Keratinocyte (primary cell): ENCODE results near the gene TNS4. TPM values are rescaled to one million over a fixed set of nuclear protein-coding genes. Genes with fewer than 3 reads are reported as not detected.
A peak's percentile ranks its signal among the peaks of the same experiment; 100 is the strongest.

Experiments used
- DNase-seq: peaks from one replicate; pipeline ENCODE4 v3.0.0-alpha.2; 2011; ENCODE audit warnings: low read depth, missing footprints, low spot score
- FAIRE-seq: peaks from 2 replicates; lab custom pipeline; 2011; peaks lifted over from hg19 to GRCh38; lab: Jason Lieb, UNC
- H2AFZ ChIP-seq: 2 replicates; pipeline ENCODE4 v1.6.0; 2012; ENCODE audit warnings: low read length, control low read depth, inconsistent platforms; ENCODE audit not compliant: control insufficient read depth
- H3K27ac ChIP-seq: 2 replicates; pipeline ENCODE4 v1.5.1; 2011; ENCODE audit warnings: low read length; ENCODE audit not compliant: control insufficient read depth, insufficient read depth
- H3K27me3 ChIP-seq: 3 replicates; pipeline ENCODE4 v1.6.0; 2011; ENCODE audit warnings: low read length; ENCODE audit not compliant: control insufficient read depth, insufficient read depth; ENCODE audit errors: extremely low read depth
- H3K36me3 ChIP-seq, 2 experiments: 2 replicates in 1 of 2; 3 replicates in 1 of 2; pipeline ENCODE4 v1.5.1; 2011; ENCODE audit warnings: low read length in 2 of 2, mild to moderate bottlenecking in 1 of 2; ENCODE audit not compliant: control insufficient read depth in 2 of 2, insufficient read depth in 2 of 2; ENCODE audit errors: extremely low read depth in 1 of 2
- H3K4me1 ChIP-seq: 3 replicates; pipeline ENCODE4 v1.5.1; 2011; ENCODE audit warnings: low read length; ENCODE audit not compliant: control insufficient read depth, insufficient read depth; ENCODE audit errors: extremely low read depth
- H3K4me2 ChIP-seq: 3 replicates; pipeline ENCODE4 v1.6.0; 2011; ENCODE audit warnings: low read depth, low read length; ENCODE audit not compliant: control insufficient read depth, insufficient read depth; ENCODE audit errors: extremely low read depth
- H3K4me3 ChIP-seq, 3 experiments: fragments of 200-600 bp in 1 of 3; sonication (generic) in 1 of 3; 2 replicates in 2 of 3; 3 replicates in 1 of 3; pipeline ENCODE4 v1.5.1; 2011 to 2016; ENCODE audit warnings: low read length in 3 of 3, mild to moderate bottlenecking in 3 of 3, control low read depth in 2 of 3, inconsistent platforms in 1 of 3, low read depth in 1 of 3, mixed read lengths in 1 of 3, mixed run types in 1 of 3, moderate library complexity in 1 of 3; ENCODE audit not compliant: control insufficient read depth in 2 of 3, insufficient read depth in 2 of 3; ENCODE audit errors: extremely low read depth in 1 of 3
- H3K79me2 ChIP-seq: 2 replicates; pipeline ENCODE4 v1.6.0; 2012; ENCODE audit warnings: low read length; ENCODE audit not compliant: control insufficient read depth, insufficient read depth
- H3K9ac ChIP-seq: 3 replicates; pipeline ENCODE4 v1.6.0; 2011; ENCODE audit warnings: low read length; ENCODE audit not compliant: control insufficient read depth, insufficient read depth; ENCODE audit errors: extremely low read depth
- H3K9me1 ChIP-seq: 3 replicates; pipeline ENCODE4 v1.6.0; 2011; ENCODE audit warnings: low read length; ENCODE audit not compliant: control insufficient read depth, insufficient read depth; ENCODE audit errors: extremely low read depth
- H3K9me3 ChIP-seq: 2 replicates; pipeline ENCODE4 v1.5.1; 2012; ENCODE audit warnings: low read depth, low read length; ENCODE audit not compliant: control insufficient read depth
- H4K20me1 ChIP-seq: 3 replicates; pipeline ENCODE4 v1.6.0; 2011; ENCODE audit warnings: low read length; ENCODE audit not compliant: control insufficient read depth, insufficient read depth; ENCODE audit errors: extremely low read depth
- CTCF ChIP-seq, 3 experiments: IDR thresholded peaks in 1 of 3; conservative IDR thresholded peaks in 1 of 3; optimal IDR thresholded peaks in 1 of 3; 2 replicates in 2 of 3; 3 replicates in 1 of 3; pipeline versions ENCODE3 to v1.5.1; 2011; ENCODE audit warnings: low read length in 3 of 3, mild to moderate bottlenecking in 3 of 3, moderate library complexity in 2 of 3, control low read depth in 1 of 3, inconsistent platforms in 1 of 3; ENCODE audit not compliant: insufficient read depth in 2 of 3; ENCODE audit errors: extremely low read depth in 1 of 3
- EZH2 ChIP-seq: IDR thresholded peaks from one replicate; pipeline ENCODE4 v1.6.1; 2012; ENCODE audit warnings: inconsistent platforms, mild to moderate bottlenecking, low read length, moderate library complexity
- dilution Hi-C: fragments of 300-500 bp; cut with MboI; formaldehyde crosslinking; loops from one replicate; pipeline ENCODE4 v1.7.0; 2020; ENCODE audit warnings: low sequenced_read_pairs; ENCODE audit not compliant: extremely low pct_ligation_motif_present
- polyA plus RNA-seq, 5 experiments: library from polyadenylated mRNA; depleted of rRNA in 3 of 5; stranded (reverse) in 3 of 5; stranded (forward) in 1 of 5; unstranded in 1 of 5; fragments of >200 nt; gene quantifications; 1 replicate in 1 of 5; 2 replicates in 3 of 5; 3 replicates in 1 of 5; pipeline versions ENCODE4 v1.2.1 to v1.2.3, GENCODE V29; 2011 to 2012; ENCODE audit warnings: missing spikeins in 2 of 5, low read depth in 1 of 5, low replicate concordance in 1 of 5

The TNS4 gene
- polyA plus RNA-seq, 1 donor (not counting 4 experiments of a cell fraction or from before 2014, with no cell fraction given), result 160 TPM

- peak; percentile 20 for FAIRE-seq
- DNase-seq, result no peak
- no peaks in the 10 kb centered on the region for H3K9me1 ChIP-seq
- peaks cover 29% of the 10 kb centered on the region for H3K79me2 ChIP-seq
- H3K36me3 ChIP-seq, result peaks cover 9 to 31% of the 10 kb centered on the region in 2 experiments
- peaks cover 63% of the 10 kb centered on the region for H3K4me1 ChIP-seq
- H2AFZ ChIP-seq, result no peak overlapping the region
- no peaks in the 10 kb centered on the region for H3K27me3 ChIP-seq
- peak overlapping the region; percentile 63 for H3K4me2 ChIP-seq
- H3K4me3 ChIP-seq, result peak overlapping the region in 1 of 3 experiments; percentile 30
- H3K27ac ChIP-seq, result peak overlapping the region; percentile 99
- H3K9ac ChIP-seq, result peak overlapping the region; percentile 83
- dilution Hi-C loops, result no loop called here
- TF ChIP-seq CTCF (optimal IDR thresholded peaks at IDR 0.05 in 1 of 3, IDR thresholded peaks at IDR 0.05 in 1 of 3, conservative IDR thresholded peaks at IDR 0.05 in 1 of 3; ENCODE audit: extremely low read depth in 1 of 3, insufficient read depth in 2 of 3, low read length in 3 of 3) (no peak), EZH2 (no peak)
- no peaks in the 10 kb centered on the region for H4K20me1 ChIP-seq
- no peaks in the 10 kb centered on the region for H3K9me3 ChIP-seq
Measured at GRCh38 chr17:40522250-40522960, 21.0 kb upstream of the TNS4 start.

DNA sequence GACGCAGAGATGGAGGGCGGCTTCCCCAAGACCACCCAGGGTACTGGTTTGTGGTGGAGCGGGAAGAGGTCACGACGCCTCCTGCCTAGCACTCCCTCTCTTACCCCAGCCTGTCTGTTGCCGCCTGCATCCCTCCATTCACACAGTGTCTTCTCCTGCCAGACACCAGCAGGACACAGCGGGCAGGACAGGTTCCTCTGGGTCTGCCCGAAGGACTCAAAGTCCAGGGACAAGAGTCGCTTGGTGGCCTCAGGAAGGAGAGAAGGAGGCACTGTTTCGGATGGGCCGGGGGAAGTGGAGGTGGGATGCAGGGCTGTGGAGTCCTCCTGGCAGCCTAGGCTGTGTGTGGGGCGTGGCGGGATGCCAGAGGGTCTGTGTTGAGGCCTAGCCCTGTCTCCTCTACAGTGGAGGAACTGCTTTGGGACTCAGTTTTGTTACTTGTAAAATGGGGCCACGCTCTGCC lies 19.6 kb upstream of the TNS4 start:
- Histone ChIP-seq H3K9me3 (no peaks in the 10 kb centered on the region), H3K4me2 (peak overlapping the region; percentile 63), H2AFZ (no peak overlapping the region), H3K9ac (peak overlapping the region; percentile 83), H3K79me2 (peaks cover 33% of the 10 kb centered on the region), H3K27me3 (no peaks in the 10 kb centered on the region), H3K9me1 (no peaks in the 10 kb centered on the region), H3K4me1 (peaks cover 74% of the 10 kb centered on the region), H3K27ac (peak overlapping the region; percentile 99), H3K36me3 (peaks cover 6 to 29% of the 10 kb centered on the region in 2 experiments), H4K20me1 (no peaks in the 10 kb centered on the region), H3K4me3 (peak overlapping the region in 1 of 3 experiments; percentile 29)
- DNase-seq (no peak), FAIRE-seq (no peak)
- dilution Hi-C loops, result no loop called here
- TF ChIP-seq CTCF (optimal IDR thresholded peaks at IDR 0.05 in 1 of 3, IDR thresholded peaks at IDR 0.05 in 1 of 3, conservative IDR thresholded peaks at IDR 0.05 in 1 of 3; ENCODE audit: extremely low read depth in 1 of 3, insufficient read depth in 2 of 3, low read length in 3 of 3) (no peak), EZH2 (no peak)
